Heart right ventricle (tissue), 16 donors: ENCODE results near the gene MCM5. TPM values are rescaled to one million over a fixed set of nuclear protein-coding genes. Genes with fewer than 3 reads are reported as not detected.
A peak's percentile ranks its signal among the peaks of the same experiment; 100 is the strongest.

ENCODE experiments used
- ATAC-seq, 8 donors: fragments of 200-7000 bp; cut with Tn5 transposase; one replicate each; pipeline ENCODE4 v1.9.1; 2020; ENCODE audit warnings: mild to moderate bottlenecking in 8 of 8, moderate library complexity in 8 of 8, moderate number of reproducible peaks in 1 of 8
- DNase-seq, 2 donors: peaks; one replicate each; pipeline ENCODE4 v3.0.0-alpha.2; 2020
- H3K27ac ChIP-seq, 10 donors: fragments of 200-600 bp; sonication (generic) in 2 of 10; one replicate each; pipeline versions ENCODE4 v1.5.0 to v1.8.0; 2020 to 2022; ENCODE audit warnings: mild to moderate bottlenecking in 3 of 10
- H3K27me3 ChIP-seq, 7 donors: fragments of 200-600 bp; one replicate each; pipeline ENCODE4 v1.8.0; 2021 to 2022; ENCODE audit warnings: mild to moderate bottlenecking in 2 of 7
- H3K36me3 ChIP-seq, 9 donors: fragments of 200-600 bp; sonication (generic) in 1 of 9; one replicate each; pipeline versions ENCODE4 v1.5.0 to v1.8.0; 2020 to 2022; ENCODE audit warnings: mild to moderate bottlenecking in 2 of 9
- H3K4me1 ChIP-seq, 9 donors: fragments of 200-600 bp; sonication (generic) in 1 of 9; one replicate each; pipeline versions ENCODE4 v1.5.0 to v1.8.0; 2020 to 2022; ENCODE audit warnings: mild to moderate bottlenecking in 4 of 9
- H3K4me3 ChIP-seq, 10 donors: fragments of 200-600 bp; sonication (generic) in 2 of 10; one replicate each; pipeline versions ENCODE4 v1.5.0 to v1.8.0; 2020 to 2022; ENCODE audit warnings: mild to moderate bottlenecking in 7 of 10, moderate library complexity in 2 of 10
- H3K9me3 ChIP-seq, 11 donors: fragments of 200-600 bp in 10 of 11; sonication (generic) in 2 of 11; one replicate each; pipeline versions ENCODE4 v1.5.0 to v1.8.0; 2013 to 2022; ENCODE audit warnings: mild to moderate bottlenecking in 2 of 11, control low read depth in 1 of 11, moderate library complexity in 1 of 11
- WGBS, 2 donors: extraction: QIAGEN DNeasy Blood & Tissue Kit; methylation state at CpG; one replicate each; pipeline ENCODE4 v1.1.7; 2013; ENCODE audit warnings: inconsistent platforms in 1 of 2; 5-methylcytosine and 5-hydroxymethylcytosine counted together
- intact Hi-C, 10 donors: fragments of 100-400 bp; cut with DNase I; formaldehyde crosslinking; loops; one replicate each; pipeline versions ENCODE4 v1.11.1 to v1.14.2; 2022
- polyA plus RNA-seq, 2 donors: library from polyadenylated mRNA; stranded (reverse); fragments of 200-250 nt; gene quantifications; one replicate each; pipeline ENCODE4 v1.2.3, GENCODE V29; 2013
- total RNA-seq, 10 donors: library from RNA; stranded (reverse); fragmentation: NEBNext Ultra II Directional in 3 of 10; extraction: Animal tissue kit (Norgen Biotek cat#: 25700) in 3 of 10; gene quantifications; one replicate each; pipeline versions ENCODE4 v1.2.1 to v1.2.4, GENCODE V29; 2021 to 2023
- TF ChIP-seq, protein P1 (sequence below), 9 donors: fragments of 200-600 bp; sonication (generic) in 2 of 9; IDR thresholded peaks; one replicate each; pipeline versions ENCODE4 v1.5.0 to v1.8.0; 2021 to 2022; ENCODE audit warnings: antibody characterized with exemption in 9 of 9, mild to moderate bottlenecking in 5 of 9, moderate library complexity in 1 of 9
- donor health status: Arrhythmogenic right ventricular cardiomyopathy.
- donor health status: ischemic (EF 13 %, LVEDD 7.1; RV severe dilation, severe dysfunction).
- donor health status: healthy with polysubstance abuse.
- donor health status: DM: no; HTN: yes; CAD: no.
- donor health status: DM: no; HTN: no; CAD: no.
- donor health status: ischemic (EF 25% LVEDD 6.9; RV normal size, moderate dysfunction).
- donor health status: ischemic (EF 25% LVEDD 5.7; RV mildly dilated, moderate dysfunction).
- donor health status: healthy.
- donor health status: DM: yes; HTN: yes; CAD: no.
- donor health status: Ischemic cardiomyopathy.
- donor health status: ischemic (EF 35%, LVEDD 5.7; RV mildly dilated, moderate dysfunction).
- donor health status: nonischemic (EF 11% LVEDD 7.7; RV severe dilation, severe dysfunction).
- donor health status: DM: yes; HTN: yes; CAD: no.
- donor health status: PGD.
- donor health status: ischemic (EF 29% LVEDD 5.4; RV normal size, mild dysfunction).
- donor health status: nonischemic (EF 23%, LVEDD 6.1; RV moderate dilation, normal function).

Gene MCM5
- total and polyA plus RNA-seq, 12 donors = 5.7 to 21.4 (median 11.2) TPM

DNA sequence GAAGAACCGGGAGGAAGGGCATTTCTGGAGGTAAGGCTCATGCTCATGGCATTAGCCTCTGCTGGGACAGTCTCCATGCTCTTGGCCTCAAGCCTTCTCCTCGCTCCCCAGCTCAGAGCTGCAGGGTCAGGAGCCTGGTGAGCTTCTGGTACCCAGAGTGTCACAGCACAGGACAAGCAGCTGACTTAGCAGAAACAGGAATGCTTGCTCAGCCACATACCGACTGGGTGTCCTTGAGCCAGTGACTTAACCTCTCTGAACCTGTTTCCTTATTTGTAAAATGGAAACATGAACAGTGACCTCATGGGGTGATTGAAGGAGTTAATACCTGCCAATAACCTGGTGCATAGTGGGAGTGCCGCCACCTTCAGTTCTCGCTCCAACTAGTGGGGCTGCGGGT lies 72.5 kb downstream of the MCM5 start:
- no peak for ATAC-seq
- H3K4me1 ChIP-seq = peaks cover 6 to 19% (median 15%) of the 10 kb centered on the region in 9 donors
- H3K4me3 ChIP-seq = no peak overlapping the region
- no peaks in the 10 kb centered on the region for H3K36me3 ChIP-seq
- H3K27me3 ChIP-seq = no peaks in the 10 kb centered on the region
- TF ChIP-seq, protein P1, sequence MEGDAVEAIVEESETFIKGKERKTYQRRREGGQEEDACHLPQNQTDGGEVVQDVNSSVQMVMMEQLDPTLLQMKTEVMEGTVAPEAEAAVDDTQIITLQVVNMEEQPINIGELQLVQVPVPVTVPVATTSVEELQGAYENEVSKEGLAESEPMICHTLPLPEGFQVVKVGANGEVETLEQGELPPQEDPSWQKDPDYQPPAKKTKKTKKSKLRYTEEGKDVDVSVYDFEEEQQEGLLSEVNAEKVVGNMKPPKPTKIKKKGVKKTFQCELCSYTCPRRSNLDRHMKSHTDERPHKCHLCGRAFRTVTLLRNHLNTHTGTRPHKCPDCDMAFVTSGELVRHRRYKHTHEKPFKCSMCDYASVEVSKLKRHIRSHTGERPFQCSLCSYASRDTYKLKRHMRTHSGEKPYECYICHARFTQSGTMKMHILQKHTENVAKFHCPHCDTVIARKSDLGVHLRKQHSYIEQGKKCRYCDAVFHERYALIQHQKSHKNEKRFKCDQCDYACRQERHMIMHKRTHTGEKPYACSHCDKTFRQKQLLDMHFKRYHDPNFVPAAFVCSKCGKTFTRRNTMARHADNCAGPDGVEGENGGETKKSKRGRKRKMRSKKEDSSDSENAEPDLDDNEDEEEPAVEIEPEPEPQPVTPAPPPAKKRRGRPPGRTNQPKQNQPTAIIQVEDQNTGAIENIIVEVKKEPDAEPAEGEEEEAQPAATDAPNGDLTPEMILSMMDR (IDR thresholded peaks at IDR 0.05) = no peak
- whole genome bisulfite sequencing, 2 donors = 92 to 97% methylated on average over 6 of the region's 6 CpGs
- intact Hi-C loops = loop anchor here in 1 of 10 donors (10.0 kb wide), 1 partner anchor 62 kb away; no protein-coding TSS in a partner anchor
- DNase-seq = no peak
- H3K27ac ChIP-seq = peak overlapping the region in 2 of 10 donors; percentile 3 to 36
- peaks cover 0 to 6% (median 0%) of the 10 kb centered on the region in 11 donors for H3K9me3 ChIP-seq

DNA sequence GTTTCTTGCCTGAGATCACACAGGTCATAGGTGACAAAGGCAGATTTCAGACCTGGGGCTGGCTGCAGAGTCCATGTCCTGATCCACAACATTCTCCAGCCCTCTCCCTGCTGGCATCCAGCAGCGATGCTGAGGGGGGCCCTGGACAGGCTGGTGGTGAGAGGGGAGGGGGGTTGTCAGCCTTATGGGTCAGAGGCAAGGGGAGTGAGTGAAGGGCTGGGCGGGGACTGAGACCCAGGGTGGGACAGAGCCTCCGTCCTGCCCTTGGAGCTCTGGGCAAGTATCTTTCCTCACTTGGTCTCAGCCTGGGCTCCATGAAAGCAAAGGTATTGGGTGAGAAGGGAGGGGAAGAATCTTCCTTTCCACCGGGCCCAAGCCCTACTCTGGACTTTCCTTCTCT lies 74.0 kb downstream of the MCM5 start:
- no peak overlapping the region for H3K27ac ChIP-seq
- WGBS, 2 donors = 78 to 80% methylated on average over 4 of the region's 4 CpGs

More for the DNA sequence above, 74.0 kb downstream of the MCM5 start:
- Histone ChIP-seq H3K4me1 (peaks cover 0 to 11% (median 4%) of the 10 kb centered on the region in 9 donors), H3K36me3 (no peaks in the 10 kb centered on the region), H3K9me3 (peaks cover 0 to 6% (median 0%) of the 10 kb centered on the region in 11 donors), H3K27me3 (peaks cover 0 to 9% (median 0%) of the 10 kb centered on the region in 7 donors), H3K4me3 (no peak overlapping the region)
- TF ChIP-seq, protein P1 (IDR thresholded peaks at IDR 0.05) = no peak
- no peak for ATAC-seq
- intact Hi-C loops = loop anchor here in 1 of 10 donors (10.0 kb wide), 1 partner anchor 61 kb away; no protein-coding TSS in a partner anchor
- no peak for DNase-seq

Other genes starting within 250 kb of the MCM5 start
- gene HMGXB4, start 142.6 kb upstream of the MCM5 start, total RNA-seq = 10 to 100 TPM in 5 of 10 donors, 1 to 10 TPM in 5; 8.0 to 13.0 (median 10.1) TPM
- gene HMGXB4, start 142.6 kb upstream of the MCM5 start, polyA plus RNA-seq = 1 to 10 TPM; 3.6 to 6.9 TPM
- 10 to 100 TPM; 51.1 to 72.5 (median 62.6) TPM for gene TOM1, start 100.2 kb upstream of the MCM5 start, total RNA-seq
- gene TOM1, start 100.2 kb upstream of the MCM5 start, polyA plus RNA-seq = 10 to 100 TPM; 55.0 to 64.6 TPM
- 10 to 100 TPM in 1 of 10 donors, 1 to 10 TPM in 9; 1.6 to 68.0 (median 4.3) TPM for gene HMOX1, start 19.0 kb upstream of the MCM5 start, total RNA-seq
- 1 to 10 TPM; 3.5 to 4.9 TPM for gene HMOX1, start 19.0 kb upstream of the MCM5 start, polyA plus RNA-seq
- gene RASD2, start 140.7 kb downstream of the MCM5 start, total RNA-seq = 1 to 10 TPM; 1.4 to 9.9 (median 3.6) TPM
- 1 to 10 TPM; 3.1 to 5.1 TPM for gene RASD2, start 140.7 kb downstream of the MCM5 start, polyA plus RNA-seq
- gene MB, start 217.2 kb downstream of the MCM5 start, total RNA-seq = over 10,000 TPM in 9 of 10 donors, 1,000 to 10,000 TPM in 1; 9,966 to 22,407 (median 14,751) TPM
- gene MB, start 217.2 kb downstream of the MCM5 start, polyA plus RNA-seq = over 10,000 TPM in 1 of 2 donors, 1,000 to 10,000 TPM in 1; 8,931 to 10,284 TPM
- gene APOL6, start 248.3 kb downstream of the MCM5 start, total RNA-seq = 10 to 100 TPM in 2 of 10 donors, 1 to 10 TPM in 8; 4.6 to 51.9 (median 8.7) TPM
- 1 to 10 TPM; 1.7 to 4.0 TPM for gene APOL6, start 248.3 kb downstream of the MCM5 start, polyA plus RNA-seq